EL (cell line): ENCODE results near the gene EML6.
A peak's percentile ranks its signal among the peaks of the same experiment; 100 is the strongest.

ENCODE experiments used
- DNase-seq: peaks from one replicate; pipeline ENCODE4 v3.0.0-alpha.2; 2016

Gene EML6

DNA sequence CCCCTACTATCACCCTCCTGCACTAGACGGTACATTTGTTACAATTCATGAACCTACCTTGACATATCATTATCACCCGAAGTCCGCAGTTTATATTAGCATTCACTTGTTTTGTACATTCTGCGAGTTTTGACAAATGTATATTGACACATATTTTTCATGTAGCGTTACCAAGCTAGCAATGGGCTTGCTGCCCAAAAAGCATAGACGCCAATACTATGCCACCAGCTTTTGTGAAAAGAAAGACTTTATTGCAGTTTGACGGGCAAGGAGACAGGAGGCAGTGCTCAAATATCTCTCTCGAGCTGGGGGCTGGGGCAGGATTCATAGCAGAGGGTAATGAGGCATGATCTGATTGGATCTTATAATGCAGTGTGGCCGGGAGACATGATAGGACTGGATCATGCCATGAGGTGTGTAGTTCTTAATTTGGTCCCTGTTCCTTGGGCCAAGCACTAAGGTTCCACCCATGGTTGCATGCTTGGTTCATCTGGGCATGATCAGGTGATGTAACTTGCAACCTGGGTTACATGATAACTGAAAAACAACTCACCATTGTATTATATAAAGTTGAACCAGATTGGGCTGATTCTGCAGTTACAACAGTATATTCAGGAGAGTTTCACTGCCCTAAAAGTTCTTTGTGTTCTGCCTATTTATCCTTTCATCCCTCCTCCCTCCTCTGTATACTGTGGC is 164.5 kb downstream of the EML6 start:
- DNase-seq: no peak

DNA sequence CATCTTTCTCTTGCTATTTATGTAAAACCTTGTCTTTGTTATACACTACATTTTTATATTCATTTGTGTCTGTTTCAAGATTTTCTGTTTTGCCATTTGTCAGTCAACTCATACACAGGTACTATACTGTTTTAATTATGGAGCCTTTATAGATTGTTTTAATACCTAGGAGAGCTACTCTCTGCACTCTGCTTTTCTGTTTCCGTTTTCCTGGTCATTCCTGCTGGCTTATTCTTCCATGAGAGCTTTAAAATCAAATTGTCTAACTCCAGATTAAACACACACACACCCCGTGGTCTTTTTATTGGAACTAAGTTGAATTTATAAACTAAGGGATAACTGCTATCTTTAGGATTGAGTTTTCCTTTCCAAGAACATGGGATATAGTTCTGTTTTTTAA is 165.6 kb downstream of the EML6 start:
- DNase-seq: no peak

DNA sequence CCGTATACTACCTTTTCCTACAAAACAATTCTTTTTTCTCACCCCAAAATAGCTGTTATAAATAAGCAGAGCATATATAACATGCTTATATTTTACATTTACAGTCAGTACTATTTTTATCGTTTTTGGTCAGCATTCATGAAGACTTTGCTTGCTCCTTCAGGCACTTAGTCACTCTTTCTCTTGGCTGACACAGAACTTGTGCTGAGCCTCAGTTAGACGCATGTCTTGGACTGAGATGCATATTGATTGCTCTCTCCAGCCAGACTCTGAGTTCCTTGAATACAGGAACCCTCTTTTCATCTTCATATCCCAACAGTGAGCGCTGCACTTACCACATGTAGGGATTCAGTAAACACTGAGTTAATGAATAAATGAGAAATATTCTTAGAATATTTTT is 168.4 kb downstream of the EML6 start:
- no peak for DNase-seq

DNA sequence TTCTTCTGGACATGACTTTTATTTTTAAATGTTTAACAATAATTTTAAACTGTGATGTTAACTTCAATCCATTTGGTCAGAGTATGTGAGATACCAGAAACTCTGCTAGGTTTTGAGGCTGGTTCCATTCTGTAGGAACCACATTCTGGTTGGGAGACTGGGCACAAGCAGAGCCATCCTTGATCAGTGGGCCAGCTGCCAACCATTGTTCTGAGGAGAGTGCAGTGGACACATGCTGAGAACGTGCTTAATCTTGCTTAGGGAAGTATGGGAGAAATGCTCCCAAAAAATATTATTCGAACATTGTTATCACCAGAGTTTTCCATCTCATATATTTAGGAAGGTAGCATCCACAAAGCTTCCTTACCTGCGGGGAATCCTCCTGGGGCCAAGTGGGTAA is 171.0 kb downstream of the EML6 start:
- no peak for DNase-seq

DNA sequence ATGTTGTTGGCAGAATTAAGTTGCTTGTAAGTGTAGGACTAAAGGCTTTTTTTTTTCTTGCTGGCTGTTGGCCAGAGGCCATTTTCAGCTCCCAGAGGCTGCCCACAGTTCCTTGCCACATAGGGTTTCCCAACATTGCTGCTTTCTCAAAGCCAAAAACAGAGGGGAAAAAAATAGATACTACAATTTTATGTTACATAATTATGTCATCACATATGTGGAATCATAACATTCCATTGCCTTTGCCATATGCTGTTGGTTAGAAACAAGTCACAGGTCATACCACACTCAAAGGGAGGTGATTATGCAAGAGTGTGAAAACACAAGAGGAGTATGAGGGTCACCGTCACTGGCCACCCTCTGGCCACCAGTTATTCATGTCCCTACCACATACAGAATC is 172.3 kb downstream of the EML6 start:
- DNase-seq: peak; percentile 60

DNA sequence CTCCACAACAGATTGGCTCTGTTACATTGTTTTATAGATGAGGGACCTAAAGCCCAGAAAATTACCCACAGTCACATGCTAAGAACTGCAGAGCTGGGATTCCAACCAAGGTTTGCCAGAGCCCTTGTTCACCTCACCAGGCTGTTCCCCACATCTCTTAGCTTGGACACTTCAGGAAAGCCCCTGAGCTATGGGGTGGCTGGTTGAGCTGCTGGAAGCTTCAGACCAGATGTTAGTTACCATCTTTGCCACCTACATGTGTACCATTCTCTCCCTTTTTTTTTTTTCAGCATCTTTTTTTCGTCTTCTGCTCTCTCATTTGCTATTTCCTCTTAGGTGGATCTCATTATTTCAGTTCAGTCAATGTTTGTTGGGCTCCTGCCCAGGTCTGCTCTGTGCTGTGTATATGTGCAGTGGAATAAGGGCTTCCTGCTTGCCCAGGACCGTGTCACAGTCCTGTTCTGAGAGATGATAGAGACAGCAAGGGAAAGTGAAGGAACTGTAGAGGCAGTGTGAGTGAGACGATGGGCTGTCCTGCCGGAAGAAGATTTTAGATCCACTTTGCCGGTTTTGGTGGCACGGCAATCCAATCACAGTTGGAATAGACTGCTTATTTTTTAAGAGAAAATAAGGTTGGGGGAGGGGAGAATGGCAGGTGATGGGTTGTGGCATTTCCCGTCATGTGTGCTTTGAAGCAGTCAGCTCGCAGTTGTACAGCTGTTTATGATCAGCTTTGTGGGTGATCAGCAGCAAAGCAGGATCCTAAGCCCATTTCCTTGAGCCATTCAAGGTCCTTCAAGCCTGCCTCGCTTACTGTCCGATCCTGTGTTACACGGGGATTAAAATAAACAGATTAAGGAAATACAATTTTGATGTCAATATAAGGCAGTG is 174.2 kb downstream of the EML6 start:
- no peak for DNase-seq

DNA sequence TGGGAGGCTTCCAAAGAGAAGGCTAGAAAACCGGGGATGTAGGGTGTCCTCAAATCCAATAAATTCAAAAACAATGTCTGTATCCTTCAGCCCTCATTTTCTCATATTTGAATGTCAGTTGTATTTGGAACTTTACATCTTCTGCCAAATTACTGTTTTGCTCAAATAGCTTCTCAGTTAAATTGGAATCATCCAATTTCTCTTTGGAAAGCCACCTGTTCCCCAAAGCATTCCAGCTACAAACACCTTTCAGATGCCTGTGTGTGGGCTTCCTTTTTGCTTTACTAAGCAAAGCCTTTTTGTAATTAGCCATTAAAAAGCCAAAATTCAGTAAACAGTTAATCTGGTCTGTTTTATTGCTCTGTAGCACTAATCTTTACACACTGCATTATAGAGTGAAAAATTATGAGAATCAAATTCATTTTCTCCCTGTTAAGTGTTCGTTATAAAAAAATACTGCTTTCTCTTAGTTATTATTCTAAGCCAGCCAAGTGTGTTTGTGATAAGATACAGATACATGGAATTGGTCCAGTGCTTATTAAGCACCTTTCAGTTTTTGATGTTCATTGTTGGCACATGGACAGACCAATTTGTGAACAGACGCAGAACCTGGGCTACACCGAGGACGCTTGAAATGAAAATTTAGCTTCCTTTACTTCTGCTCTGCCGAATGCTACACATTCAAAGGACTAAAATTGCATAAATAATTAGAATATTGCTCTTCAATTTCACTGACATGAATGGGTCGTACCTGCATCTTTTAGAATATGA is 175.2 kb downstream of the EML6 start:
- no peak for DNase-seq

DNA sequence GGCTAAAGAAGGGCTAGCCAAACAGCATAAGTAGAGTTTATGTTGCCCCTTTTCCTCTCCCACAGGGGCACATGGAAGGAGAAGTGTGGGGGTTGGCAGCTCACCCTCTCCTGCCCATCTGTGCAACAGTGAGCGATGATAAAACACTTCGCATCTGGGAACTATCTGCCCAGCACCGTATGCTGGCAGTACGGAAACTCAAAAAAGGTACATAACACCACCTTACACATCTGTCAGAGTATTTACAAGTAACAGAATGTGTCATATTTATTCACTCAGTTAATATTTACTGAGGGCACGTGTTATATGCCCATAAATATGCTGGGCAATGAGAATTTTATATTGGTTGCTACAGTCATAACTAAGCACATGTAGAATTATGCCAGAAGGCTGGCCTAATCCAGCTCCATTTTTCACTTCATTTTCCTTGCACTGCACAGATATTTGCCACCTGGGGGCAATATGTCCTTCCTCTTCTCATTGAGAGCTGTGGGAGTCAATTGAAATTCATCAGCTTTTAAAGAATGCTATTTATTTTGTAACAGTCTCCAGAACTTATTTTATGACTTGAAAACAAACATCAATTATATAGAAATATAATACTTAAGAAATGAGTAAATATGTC is 176.2 kb downstream of the EML6 start:
- DNase-seq: peak; percentile 67

DNA sequence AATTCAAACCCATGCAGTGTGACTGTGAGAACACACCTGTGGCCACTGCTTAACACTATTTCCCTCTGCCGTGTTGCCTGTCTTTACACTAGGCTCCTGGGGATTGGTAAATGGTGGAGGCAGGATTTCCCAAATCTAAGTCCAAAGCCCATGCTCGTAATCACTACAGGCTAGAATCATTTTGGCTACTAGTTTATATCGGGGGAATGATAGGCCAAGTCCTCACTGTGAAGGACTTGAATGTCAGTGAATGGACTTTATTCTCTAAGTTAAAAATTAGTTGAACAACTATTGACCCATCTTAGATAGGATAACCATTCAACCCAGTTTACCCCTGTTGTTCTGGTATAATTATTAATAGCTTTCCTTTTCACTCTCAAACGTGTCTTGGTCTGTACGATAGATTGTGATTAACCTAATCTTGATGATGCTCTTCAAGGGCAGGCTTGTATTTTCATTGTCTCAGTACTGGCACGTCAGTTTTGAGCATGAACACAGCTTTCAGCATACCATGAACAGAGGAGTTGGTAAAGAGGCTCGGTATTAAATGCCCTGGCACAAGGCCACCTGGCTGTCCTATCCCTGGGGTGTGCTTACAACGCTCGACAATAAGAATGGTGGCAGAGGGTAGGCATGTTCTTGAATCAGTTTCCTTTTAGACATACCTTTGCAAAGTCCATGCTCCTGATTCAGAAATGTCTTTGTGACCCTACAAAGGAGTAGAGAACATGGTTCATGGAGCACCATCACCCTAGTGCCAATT is 177.9 kb downstream of the EML6 start:
- DNase-seq: no peak

DNA sequence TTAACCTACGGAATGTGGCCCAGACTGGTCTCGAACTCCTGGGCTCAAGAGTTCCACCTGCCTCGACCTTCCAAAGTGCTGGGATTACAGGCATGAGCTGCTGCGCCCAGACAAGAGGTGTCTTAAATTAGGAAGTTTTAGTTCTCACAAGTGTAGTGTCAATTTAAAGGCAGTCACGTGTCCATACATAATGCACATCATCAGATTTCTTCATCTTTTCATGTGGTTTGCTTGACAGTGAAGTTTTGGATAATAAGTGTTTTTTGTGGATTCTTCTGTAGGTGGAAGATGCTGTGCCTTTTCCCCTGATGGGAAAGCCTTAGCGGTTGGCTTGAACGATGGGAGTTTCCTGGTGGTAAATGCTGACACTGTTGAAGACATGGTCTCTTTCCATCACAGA is 179.3 kb downstream of the EML6 start:
- DNase-seq: no peak

DNA sequence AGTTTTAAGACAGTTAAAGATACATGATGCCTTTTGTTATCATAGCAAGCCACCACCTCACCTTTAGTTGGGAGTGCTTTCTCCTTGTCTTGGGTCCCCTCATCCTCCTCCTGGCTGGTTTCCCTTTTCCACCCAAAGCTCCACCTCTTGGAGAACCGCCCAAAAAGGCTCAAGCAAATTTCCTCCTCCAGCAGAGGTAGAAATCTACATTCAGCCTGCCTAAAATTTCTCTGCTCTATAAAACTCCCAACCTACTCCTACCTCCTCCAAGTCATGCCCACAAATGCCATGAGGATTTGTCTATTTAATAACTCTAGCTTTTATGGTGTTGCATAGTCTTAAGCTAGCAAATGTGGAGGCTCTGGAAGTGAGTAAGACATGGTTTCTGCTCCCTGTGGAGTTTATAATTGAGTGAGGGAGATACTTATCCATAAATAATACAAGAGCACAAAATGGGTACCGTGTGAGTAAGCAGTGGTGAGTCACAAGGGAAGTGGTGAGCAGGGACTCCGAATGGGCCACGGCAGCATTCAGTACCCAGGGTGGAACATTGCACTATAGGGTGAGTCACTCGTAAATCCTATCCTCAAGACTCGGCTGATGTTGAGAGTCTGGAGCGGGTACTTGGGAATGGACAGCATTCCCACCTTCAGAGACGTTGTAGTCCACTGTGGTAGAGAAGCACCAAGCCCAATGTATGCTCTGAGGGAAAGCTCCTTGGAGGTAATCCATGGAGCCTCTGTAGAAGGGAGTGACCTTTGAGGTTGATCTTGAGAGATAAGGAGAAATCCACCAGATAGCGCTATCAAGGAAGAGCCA is 180.5 kb downstream of the EML6 start:
- peak; percentile 99 for DNase-seq

DNA sequence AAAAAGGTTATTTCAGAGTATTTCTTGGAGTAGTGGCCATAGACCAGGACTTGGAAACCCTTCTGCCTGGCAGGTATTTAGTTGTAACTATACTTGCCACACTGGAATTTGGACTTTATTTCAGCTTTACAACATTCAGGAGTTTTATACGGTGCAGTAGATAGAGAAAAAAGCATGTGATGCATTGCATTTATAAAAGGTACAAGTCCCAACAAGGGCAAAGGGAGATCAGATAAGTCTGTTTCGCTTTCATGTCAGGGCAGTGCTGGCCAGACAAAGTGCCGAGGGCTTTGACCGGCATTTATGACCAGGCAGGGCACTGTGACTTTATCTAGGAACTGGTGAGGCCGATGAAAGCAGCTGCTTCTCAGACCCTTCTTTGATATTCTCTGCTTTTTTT is 181.4 kb downstream of the EML6 start:
- no peak for DNase-seq

DNA sequence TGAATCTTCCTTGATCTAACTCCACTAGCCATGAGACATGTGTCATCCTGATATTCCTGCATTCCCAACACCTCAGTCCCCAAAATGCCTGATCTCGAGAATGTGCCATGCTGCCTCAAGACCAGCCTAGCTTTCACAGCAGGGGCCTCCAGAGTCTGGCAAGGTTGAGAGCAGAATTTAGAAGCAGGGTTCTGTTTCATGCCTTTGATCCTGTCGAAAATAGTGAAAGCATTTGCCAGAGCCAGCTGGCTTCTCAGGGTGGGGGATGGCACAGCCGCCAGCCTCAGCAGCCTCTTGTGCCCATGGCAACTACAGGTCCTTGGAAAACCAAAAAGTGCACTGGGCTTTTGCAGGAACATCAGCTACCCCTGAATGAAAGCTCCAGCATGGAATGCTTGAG is 183.3 kb downstream of the EML6 start:
- DNase-seq: no peak

DNA sequence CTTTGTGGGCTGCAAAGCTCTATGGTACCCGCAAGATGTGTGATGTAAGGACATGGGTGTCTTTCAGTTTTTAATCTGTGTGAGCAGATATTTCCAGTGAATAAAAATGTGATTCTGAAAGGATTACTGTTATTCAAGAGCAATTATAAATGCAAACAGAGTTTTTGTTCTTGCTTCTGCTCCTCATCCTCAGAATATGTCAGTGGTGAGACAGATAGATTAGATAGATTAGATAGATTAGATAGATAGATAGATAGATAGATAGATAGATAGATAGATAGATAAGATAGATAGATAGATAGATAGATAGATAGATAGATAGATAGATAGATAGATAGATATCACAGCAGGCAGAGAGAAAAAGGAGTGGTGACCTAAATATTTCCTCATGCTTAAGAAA is 184.2 kb downstream of the EML6 start:
- DNase-seq: no peak

DNA sequence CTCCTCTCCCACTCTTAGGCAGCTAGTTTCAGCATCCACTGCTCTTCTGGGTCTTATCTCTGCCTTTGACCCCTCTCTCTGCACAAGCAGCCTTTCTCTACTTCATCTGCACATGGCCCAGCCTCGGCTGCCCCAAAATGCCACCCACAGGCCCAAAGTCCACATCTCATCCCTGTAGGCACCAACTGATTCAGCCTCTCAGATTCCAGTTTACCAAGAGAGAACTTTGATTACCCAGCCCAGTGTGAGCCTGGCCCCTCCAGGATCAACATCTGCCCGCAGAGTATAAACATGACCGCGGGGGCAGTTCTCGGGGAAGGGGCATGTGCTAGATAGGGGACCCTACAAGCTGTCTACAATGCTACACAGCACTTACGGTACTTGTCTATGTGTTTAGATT is 185.1 kb downstream of the EML6 start:
- DNase-seq: no peak

DNA sequence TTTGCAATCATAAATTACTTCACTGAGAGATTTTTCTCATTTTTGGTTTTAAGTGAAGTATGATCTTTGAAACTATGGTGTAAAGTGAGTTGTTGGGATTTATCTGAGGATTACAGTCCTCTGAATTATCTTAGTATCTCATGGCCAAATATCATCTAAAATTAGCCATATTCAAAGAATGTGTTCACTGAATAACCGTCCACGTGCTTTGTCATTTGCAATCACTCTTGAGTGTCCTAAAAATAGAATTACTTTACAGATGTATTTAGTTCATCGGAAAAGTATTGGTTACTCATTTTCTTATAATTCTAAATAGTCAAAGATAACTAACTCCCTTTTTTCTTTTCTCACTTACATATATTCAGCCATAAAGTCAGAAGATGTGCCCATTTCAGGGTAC is 185.5 kb downstream of the EML6 start:
- peak; percentile 31 for DNase-seq

DNA sequence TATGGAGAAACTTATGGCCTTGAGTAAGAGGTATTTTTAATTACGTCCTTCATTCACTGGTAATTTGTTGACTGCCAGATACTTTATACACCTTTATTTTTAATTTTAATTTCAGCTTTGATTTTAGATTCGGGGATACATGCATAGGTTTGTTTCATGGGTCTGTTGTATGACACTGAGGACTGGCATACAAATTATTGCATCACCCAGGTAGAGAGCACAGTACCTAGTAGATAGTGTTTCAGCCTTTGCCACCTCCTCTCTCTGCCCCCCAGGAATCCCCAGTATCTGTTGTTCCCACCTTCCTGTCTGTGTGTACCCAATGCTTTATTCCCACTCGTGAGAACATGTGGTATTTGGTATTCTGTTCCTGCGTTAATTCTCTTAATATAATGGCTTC is 188.8 kb downstream of the EML6 start:
- no peak for DNase-seq

DNA sequence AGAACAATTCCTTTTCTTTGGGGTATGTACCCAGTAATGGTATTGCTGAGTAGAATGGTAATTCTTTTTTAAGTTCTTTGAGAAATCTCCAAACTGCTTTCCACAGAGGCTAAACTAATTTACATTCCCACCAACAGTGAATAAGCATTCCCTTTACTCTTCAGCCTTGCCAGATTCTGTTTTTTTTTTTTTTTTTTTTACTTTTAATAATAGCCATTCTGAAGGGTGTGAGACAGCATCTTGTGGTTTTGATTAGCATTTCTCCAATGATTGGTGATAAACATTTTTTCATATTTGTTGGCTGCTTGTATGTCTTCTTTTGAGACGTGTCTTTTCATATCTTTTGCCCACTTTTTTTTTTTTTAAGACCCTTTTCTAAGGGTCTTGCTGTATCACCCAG is 189.4 kb downstream of the EML6 start:
- no peak for DNase-seq

DNA sequence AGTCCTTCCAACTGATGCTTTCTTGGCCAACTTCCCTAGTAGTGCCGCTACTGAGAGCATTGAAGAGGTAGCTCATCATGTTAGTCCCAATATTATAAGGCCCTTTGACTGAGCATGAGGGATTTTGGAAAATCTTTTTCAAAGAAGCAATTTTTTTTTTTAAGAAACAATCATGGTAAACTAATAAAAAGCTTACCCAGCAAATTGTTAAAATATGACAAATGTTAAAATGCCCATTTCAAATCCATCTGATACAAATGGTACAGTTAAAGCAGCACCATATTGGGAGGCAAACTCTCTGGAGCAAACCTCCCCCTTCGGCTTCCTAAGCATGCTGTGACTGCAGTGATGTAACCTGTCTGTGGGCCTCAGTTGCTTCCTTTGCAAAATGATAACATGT is 191.2 kb downstream of the EML6 start:
- no peak for DNase-seq

DNA sequence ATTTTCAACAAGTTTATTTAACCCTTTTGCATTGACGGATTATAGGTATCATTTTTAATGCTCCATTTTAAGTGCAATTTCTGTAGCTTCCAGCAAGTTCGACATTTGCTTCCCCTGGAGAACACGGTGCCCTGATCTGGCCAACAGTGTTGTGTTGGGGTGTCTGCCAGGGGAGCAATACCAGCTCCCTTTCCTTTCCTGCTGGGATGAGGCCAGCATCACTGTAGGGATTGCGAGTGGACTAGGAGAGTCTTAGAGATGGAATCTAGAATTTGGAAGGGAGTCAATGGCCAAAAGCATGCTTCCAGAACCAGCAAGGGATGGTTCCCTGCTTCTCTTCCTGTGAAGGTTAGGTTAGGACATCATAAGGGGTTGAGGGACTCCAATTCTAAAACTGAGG is 191.6 kb downstream of the EML6 start:
- no peak for DNase-seq

DNA sequence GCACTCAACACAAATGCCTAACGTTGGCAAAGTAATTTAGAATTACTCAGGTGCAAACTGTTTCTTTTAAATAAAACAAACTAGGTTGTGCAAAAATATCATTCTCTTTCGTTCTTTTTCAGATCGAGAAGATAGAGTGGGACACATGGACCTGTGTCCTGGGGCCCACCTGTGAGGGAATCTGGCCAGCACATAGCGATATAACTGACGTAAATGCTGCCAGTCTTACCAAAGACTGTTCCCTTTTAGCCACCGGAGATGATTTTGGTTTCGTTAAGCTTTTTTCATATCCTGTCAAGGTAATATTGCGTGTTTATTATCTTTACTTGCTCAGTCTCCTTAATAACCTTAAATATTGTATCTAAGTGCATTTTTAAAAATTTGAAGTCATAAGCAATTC is 193.2 kb downstream of the EML6 start:
- DNase-seq: no peak
